Uterus (tissue), 4 donors: ENCODE measurements around the gene CSKMT. TPM values are rescaled to one million over a fixed set of nuclear protein-coding genes. Genes with fewer than 3 reads are reported as not detected.

Experiments used
- DNase-seq, 2 donors: peaks; one replicate each; pipeline ENCODE4 v3.0.0-alpha.2; 2019 to 2020
- H3K27ac ChIP-seq, 2 donors: fragments of 200-600 bp; sonication (generic); 1 replicate in 1 of 2; 2 replicates in 1 of 2; pipeline ENCODE4 v1.5.1; 2016 to 2018
- H3K27me3 ChIP-seq, 2 donors: fragments of 200-600 bp; sonication (generic); one replicate each; pipeline ENCODE4 v1.5.1; 2018 to 2019; ENCODE audit warnings: control low read depth in 1 of 2
- H3K36me3 ChIP-seq, 2 donors: fragments of 200-600 bp; sonication (generic); one replicate each; pipeline ENCODE4 v1.5.1; 2019; ENCODE audit warnings: control low read depth in 1 of 2
- H3K4me1 ChIP-seq, 2 donors: fragments of 200-600 bp; sonication (generic); one replicate each; pipeline ENCODE4 v1.5.1; 2018 to 2019; ENCODE audit warnings: control low read depth in 1 of 2
- H3K4me3 ChIP-seq, 2 donors: fragments of 200-600 bp; sonication (generic); 1 replicate in 1 of 2; 2 replicates in 1 of 2; pipeline ENCODE4 v1.5.1; 2018 to 2019; ENCODE audit warnings: mild to moderate bottlenecking in 1 of 2
- H3K9me3 ChIP-seq, 2 donors: fragments of 200-600 bp; sonication (generic); one replicate each; pipeline ENCODE4 v1.5.1; 2019; ENCODE audit warnings: control low read depth in 1 of 2
- CTCF ChIP-seq, 4 experiments: fragments of 200-600 bp in 2 of 4; fragments of 450-650 bp in 2 of 4; sonication (generic) in 2 of 4; IDR thresholded peaks; one replicate each; pipeline ENCODE4 v1.5.1; 2016 to 2019; ENCODE audit warnings: antibody characterized with exemption in 4 of 4, mild to moderate bottlenecking in 2 of 4, moderate library complexity in 1 of 4
- POLR2A ChIP-seq, 2 donors: fragments of 450-650 bp; IDR thresholded peaks; one replicate each; pipeline ENCODE4 v1.6.1; 2016; ENCODE audit warnings: antibody characterized with exemption in 2 of 2, mild to moderate bottlenecking in 1 of 2, moderate library complexity in 1 of 2
- intact Hi-C: fragments of 100-400 bp; cut with DNase I; formaldehyde crosslinking; loops from one replicate; pipeline ENCODE4 v1.15.1; 2023; ENCODE audit warnings: low total_unique reads
- total RNA-seq, 4 donors: library from RNA; depleted of rRNA in 3 of 4; stranded (reverse); fragments of >200 nt in 3 of 4; gene quantifications; one replicate each; pipeline versions ENCODE4 v1.1.0 to v1.2.4, GENCODE V29; 2014 to 2023
- donor health status: DM: yes; HTN: yes; CAD: no.

CSKMT gene
- total RNA-seq, 4 donors from 2014 or later, result 7.7 to 25.9 (median 12.6) TPM; not detected in 1

GRCh38 chr11:62622476-62623089 lies 42.5 kb upstream of the CSKMT start:
- Histone ChIP-seq H3K4me1 (peaks cover 5 to 6% of the 10 kb centered on the region in 2 donors), H3K27me3 (no peaks in the 10 kb centered on the region), H3K4me3 (no peak overlapping the region), H3K27ac (peak overlapping the region; percentile 68 to 85), H3K36me3 (no peaks in the 10 kb centered on the region), H3K9me3 (no peaks in the 10 kb centered on the region)
- TF ChIP-seq CTCF (IDR thresholded peaks at IDR 0.05) (no peak), POLR2A (IDR thresholded peaks at IDR 0.05) (no peak)
- intact Hi-C loops, result no loop called here
- no peak for DNase-seq

- DNase-seq, result no peak
- no peaks in the 10 kb centered on the region for H3K36me3 ChIP-seq
- intact Hi-C loops, result no loop called here
- H3K4me3 ChIP-seq, result no peak overlapping the region
- H3K27me3 ChIP-seq, result no peaks in the 10 kb centered on the region
- TF ChIP-seq POLR2A (IDR thresholded peaks at IDR 0.05), result no peak
- no peak for TF ChIP-seq CTCF (IDR thresholded peaks at IDR 0.05)
- no peaks in the 10 kb centered on the region for H3K4me1 ChIP-seq
- H3K27ac ChIP-seq, result no peak overlapping the region
- H3K9me3 ChIP-seq, result no peaks in the 10 kb centered on the region
Measured at GRCh38 chr11:62627713-62628112, 37.4 kb upstream of the CSKMT start.

- Histone ChIP-seq H3K9me3 (no peaks in the 10 kb centered on the region), H3K4me1 (no peaks in the 10 kb centered on the region), H3K4me3 (no peak overlapping the region), H3K27me3 (no peaks in the 10 kb centered on the region), H3K36me3 (no peaks in the 10 kb centered on the region), H3K27ac (no peak overlapping the region)
- TF ChIP-seq POLR2A (IDR thresholded peaks at IDR 0.05), result no peak
- TF ChIP-seq CTCF (IDR thresholded peaks at IDR 0.05), result no peak
- intact Hi-C loops, result no loop called here
- no peak for DNase-seq
Measured at GRCh38 chr11:62632492-62632891, 32.6 kb upstream of the CSKMT start.

- no peak overlapping the region for H3K27ac ChIP-seq
- no peaks in the 10 kb centered on the region for H3K36me3 ChIP-seq
- intact Hi-C loops, result no loop called here
- TF ChIP-seq CTCF (IDR thresholded peaks at IDR 0.05) (no peak), POLR2A (IDR thresholded peaks at IDR 0.05) (no peak)
- H3K4me1 ChIP-seq, result peaks cover 5 to 14% of the 10 kb centered on the region in 2 donors
- H3K4me3 ChIP-seq, result no peak overlapping the region
- no peaks in the 10 kb centered on the region for H3K9me3 ChIP-seq
- H3K27me3 ChIP-seq, result no peaks in the 10 kb centered on the region
- DNase-seq, result no peak
Measured at GRCh38 chr11:62644220-62644619, 20.9 kb upstream of the CSKMT start.

- H3K9me3 ChIP-seq, result no peaks in the 10 kb centered on the region
- no peaks in the 10 kb centered on the region for H3K36me3 ChIP-seq
- intact Hi-C loops, result no loop called here
- H3K4me1 ChIP-seq, result peaks cover 5 to 14% of the 10 kb centered on the region in 2 donors
- H3K4me3 ChIP-seq, result peak overlapping the region; percentile 71 to 91
- no peaks in the 10 kb centered on the region for H3K27me3 ChIP-seq
- DNase-seq, result no peak
- peak overlapping the region; percentile 86 to 92 for H3K27ac ChIP-seq
- TF ChIP-seq POLR2A (IDR thresholded peaks at IDR 0.05) (no peak), CTCF (IDR thresholded peaks at IDR 0.05) (no peak)
Measured at GRCh38 chr11:62645671-62645945, 19.5 kb upstream of the CSKMT start.
